ENCODE measurements around the gene IZUMO1.
"Not testable (repeated sequence)": the region's sequence is repeated elsewhere in the genome, so short reads cannot be mapped to it uniquely, and the experiment has no call there.

The IZUMO1 gene

GRCh38 chr19:48711106-48711662 lies 35.5 kb downstream of the IZUMO1 start:
- no peak for DNase-seq

GRCh38 chr19:48708471-48708870 lies 38.2 kb downstream of the IZUMO1 start:
- DNase-seq = no peak

- DNase-seq = no peak
Measured at GRCh38 chr19:48705431-48705830, 41.3 kb downstream of the IZUMO1 start.

- DNase-seq = no peak
Measured at GRCh38 chr19:48703316-48703715, 43.4 kb downstream of the IZUMO1 start.

GRCh38 chr19:48702701-48703100 lies 44.0 kb downstream of the IZUMO1 start:
- no peak for DNase-seq

- no peak for DNase-seq
Measured at GRCh38 chr19:48698046-48698445, 48.7 kb downstream of the IZUMO1 start.

- peak; percentile 4 for DNase-seq
Measured at GRCh38 chr19:48696353-48697010, 50.2 kb downstream of the IZUMO1 start.

GRCh38 chr19:48695743-48696352 lies 50.9 kb downstream of the IZUMO1 start, which contains the start of gene FUT2:
TSS of gene FUT2 (plus strand) at chr19:48695971. CDS start at chr19:48702957, 6,986 bp downstream.
- DNase-seq = peak; percentile 57

GRCh38 chr19:48693629-48694028 lies 53.1 kb downstream of the IZUMO1 start:
- DNase-seq = not testable (repeated sequence)

Measured in COR-L47 (cell line).